Measurements from ENCODE around the gene ROMO1.
"Not testable (repeated sequence)": the region's sequence is repeated elsewhere in the genome, so short reads cannot be mapped to it uniquely, and the experiment has no call there.

ROMO1 gene

DNA sequence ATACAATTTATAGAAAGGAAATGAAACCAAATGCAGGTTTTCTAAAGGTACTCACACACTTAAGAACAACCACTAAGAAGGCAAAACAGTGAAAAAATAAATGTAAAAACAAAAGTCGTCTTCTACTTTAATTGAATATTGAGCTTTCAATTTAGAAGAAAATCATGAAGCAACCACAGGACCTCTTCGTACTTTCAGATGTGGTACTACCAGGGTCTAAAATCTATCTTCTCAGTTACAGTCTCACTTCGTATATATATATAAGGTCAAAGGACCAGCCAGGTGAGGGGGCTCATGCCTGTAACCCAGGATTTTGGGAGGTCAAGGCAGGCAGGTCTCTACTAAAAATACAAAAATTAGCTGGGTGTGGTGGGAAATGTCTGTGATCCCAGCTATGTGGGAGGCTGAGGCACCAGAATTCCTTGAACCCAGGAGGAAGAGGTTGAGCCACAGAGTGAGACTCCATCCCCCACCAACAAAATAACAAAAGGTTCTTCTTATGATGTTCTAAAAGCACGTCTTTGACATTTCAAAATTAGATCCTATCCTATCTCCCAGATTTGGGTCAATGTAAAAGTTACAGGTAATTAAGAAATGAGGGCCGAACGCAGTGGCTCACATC is 12.5 kb downstream of the ROMO1 start:
- no peak for DNase-seq

DNA sequence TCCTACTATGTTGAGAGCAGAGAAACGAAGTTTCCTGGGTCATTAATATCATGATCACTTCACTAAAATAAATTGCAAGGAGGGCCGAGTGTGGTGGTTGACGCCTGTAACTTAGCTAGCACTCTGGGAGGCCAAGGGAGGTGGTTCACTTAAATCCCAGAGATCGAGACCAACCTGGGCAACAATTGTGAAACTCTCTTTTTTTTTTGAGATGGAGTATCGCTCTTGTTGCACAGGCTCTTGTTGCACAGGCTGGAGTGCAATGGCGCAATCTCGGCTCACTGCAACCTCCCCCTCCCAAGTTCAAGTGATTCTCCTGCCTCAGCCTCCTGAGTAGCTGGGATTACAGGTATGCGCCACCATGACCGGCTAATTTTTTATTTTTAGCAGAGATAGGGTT is 13.9 kb downstream of the ROMO1 start:
- not testable (repeated sequence) for DNase-seq

DNA sequence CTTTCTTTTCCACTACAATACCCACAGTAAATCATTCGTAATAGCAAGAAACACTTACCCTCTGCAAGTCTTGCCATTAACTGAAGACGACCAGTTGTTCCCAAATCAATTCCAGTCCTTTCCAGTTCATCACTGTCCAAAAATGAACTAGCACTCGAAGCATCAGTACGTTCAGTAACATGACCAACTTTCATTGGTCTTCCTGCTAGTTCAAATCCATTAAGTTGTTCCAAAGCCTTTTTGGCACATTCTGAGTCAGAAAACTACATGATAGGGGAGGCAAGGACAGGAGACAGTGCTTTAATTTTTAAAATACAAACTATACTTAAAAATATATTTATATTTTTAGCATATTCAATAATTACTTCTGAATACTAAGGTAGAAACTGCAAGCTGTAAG is 14.9 kb downstream of the ROMO1 start:
- no peak for DNase-seq

DNA sequence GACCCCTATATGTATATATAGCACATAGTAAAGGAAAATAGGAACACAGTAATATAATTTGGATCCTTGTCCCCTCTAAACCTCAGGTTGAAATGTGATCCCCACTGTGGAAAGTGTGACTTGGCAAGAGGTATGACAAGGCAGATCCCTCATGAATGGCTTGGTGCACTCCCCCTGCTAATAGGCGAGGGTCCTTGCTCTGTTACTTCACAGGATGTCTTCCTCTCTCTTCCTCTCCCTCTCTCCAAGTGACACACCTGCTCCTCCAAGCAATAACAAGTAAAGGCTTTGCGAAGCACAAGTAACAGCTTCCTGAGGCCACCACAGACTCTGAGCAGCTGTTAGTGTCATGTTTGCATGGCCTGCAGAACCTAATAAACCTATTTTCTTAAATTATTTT is 16.4 kb downstream of the ROMO1 start:
- DNase-seq: no peak

DNA sequence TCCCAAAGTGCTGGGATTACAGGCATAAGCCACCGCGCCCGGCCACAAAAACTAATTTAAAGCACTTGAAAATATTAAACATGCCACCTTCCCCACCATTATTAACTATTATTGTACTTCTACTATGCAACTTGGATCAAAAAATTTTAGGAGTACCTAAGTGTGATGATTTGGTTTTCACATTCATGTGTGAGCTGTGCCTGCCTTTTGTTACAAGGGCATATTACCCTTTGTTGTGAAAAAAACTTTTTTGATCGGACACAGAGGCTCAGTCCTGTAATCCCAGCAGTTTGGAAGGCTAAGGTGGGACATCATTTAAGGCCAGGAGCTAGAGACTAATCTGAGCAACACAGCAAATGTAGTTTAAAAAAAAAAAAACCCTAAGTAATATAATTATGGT is 17.1 kb downstream of the ROMO1 start:
- no peak for DNase-seq

DNA sequence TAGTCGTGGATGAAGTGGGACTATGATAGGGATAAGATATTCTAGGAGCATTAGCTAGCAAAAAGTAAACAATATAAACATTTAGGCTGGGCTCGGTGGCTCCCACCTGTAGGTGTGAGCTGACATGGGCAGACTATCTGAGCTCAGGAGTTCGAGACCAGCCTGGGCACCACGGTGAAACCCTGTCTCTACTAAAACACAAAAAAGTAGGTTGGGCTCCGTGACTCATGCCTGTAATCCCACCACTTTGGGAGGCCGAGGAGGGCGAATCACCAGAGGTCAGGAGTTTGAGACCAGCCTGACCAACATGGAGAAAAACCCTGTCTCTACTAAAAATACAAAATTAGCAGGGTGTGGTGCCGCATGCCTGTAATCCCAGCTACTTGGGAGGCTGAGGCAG is 19.1 kb downstream of the ROMO1 start:
- DNase-seq: not testable (repeated sequence)

DNA sequence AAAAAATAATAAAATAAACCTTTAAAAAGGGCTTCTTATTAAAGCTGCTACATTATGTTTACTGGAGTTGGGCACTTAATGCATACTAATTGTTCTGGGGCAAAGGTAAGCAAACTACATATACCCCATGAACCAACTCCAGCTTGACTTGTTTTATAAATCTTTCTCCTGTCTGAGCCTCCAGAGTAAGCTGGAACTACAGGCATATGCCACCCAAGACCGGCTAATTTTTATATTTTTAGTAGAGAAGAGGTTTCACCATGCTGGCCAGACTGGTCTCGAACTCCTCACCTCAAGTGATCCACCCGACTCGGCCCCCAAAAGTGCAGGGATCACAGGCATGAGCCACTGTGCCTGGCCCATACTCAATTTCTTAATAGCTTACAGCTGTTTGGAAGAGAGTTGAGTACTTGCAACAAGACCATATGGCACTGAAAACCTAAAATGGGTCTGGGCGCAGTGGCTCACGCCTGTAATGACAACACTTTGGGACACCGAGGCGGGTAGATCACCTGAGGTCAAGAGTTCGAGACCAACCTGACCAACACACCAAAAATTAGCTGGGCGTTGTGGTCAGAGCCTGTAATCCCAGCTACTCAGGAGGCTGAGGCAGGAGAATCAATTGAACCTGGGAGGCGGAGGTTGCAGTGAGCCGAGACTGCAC is 19.9 kb downstream of the ROMO1 start:
- DNase-seq: no peak

DNA sequence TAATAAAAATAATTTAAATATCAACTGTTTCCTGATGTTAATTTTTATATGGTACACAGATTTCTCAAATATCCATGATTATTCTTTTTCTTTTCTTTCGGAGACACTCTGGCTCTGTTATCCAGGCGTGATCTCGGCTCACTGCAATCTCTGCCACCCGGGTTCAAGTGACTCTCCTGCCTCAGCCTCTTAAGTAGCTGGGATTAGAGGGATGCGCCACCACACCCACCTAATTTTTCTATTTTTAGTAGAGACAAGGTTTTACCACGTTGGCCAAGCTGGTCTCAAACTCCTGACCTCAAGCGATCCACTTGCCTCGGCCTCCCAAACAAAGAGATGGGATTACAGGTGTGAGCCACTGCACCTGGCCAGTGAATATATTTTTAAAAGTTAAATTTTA is 20.5 kb downstream of the ROMO1 start:
- DNase-seq: no peak

DNA sequence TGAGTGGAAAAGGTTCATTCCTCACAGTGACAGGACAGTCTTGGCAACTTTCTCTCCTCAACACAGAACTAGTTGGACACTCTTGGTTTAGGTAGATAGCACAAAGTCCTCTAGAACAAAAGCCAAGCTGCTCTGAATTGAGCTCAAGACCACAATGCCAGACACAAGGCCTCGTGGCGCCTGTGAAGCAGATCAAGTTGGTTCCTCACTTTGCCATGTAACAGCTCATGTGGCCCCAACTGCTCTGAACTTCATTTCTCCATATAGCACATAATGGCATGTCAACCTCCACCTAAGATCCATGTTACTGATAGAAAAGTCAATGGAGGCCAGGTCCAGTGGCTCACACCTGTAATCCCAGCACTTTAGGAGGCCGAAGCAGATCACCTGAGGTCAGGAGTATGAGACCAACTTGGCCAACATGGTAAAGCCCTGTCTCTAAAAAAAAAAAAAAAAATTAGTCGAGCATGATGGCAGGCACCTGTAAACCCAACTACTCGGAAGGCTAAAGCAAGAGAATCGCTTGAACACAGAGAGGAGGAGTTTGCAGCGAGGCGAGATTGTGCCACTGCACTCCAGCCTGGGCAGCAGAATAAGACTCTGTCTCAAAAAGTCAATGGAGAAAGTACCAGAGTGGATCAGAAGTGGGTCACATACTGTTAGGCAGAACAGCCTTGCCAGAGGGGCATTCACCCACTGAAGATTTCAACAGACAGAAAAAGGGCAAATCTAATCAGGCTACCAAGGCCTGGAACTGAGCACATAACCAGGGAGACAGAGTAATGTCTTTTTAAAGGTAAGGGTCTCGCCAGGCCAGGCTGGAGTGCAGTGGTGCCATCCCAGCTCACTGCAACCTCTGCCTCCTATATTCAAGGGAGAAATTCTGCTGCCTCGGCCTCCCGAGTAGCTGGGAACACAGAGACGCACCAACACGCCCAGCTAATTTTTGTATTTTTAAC is 21.2 kb downstream of the ROMO1 start:
- no peak for DNase-seq

DNA sequence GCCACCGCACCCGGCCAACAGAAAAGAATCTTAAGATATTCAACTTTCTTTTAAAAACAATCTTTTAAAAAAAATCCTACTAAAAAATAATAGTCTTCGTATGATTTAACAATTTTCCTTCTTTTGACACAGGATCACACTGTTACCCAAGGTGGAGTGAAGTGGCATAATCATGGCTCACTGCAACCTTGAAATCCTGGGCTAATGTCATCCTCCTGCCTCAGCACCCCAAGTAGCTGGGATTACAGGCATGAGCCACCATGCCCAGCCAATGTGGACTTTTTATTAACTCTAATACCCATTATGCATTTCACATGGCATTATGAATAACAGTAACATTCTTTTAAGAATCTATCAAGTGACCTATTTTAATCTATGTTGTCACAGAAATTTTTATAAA is 22.0 kb downstream of the ROMO1 start:
- DNase-seq: no peak

DNA sequence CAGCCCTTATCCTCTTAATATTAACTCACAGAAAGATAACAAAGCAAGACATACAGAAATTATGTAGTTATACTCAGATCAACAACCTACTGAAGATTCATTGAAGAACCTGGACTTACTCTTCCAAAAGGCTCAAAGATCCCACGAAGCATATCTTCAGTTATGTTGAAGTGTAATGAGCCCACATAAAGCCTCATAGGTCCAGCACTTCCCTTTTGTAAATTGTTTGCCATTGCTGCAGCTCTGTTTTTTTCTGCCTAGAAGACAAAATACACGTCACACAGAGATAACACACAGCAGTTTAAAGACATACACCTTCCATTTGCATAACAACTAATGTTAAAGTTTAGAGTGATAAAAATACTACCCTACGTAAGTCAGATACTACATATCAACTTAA is 22.4 kb downstream of the ROMO1 start:
- DNase-seq: no peak

DNA sequence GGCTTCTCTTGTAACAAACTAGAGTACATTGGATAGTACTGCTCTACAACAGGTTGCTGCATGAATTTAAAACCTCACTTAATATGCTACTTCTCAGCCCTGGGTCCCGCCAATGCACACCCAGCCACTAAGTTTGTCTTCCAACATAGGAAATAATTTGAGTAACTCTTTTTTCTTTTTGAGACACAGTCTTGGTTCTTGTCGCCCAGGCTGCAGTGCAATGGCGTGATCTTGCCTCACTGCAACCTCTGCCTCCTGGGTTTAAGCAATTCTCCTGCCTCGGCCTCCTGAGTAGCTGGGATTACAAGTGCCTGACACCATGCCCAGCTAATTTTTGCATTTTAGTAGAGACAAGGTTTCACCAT is 24.1 kb downstream of the ROMO1 start:
- not testable (repeated sequence) for DNase-seq

DNA sequence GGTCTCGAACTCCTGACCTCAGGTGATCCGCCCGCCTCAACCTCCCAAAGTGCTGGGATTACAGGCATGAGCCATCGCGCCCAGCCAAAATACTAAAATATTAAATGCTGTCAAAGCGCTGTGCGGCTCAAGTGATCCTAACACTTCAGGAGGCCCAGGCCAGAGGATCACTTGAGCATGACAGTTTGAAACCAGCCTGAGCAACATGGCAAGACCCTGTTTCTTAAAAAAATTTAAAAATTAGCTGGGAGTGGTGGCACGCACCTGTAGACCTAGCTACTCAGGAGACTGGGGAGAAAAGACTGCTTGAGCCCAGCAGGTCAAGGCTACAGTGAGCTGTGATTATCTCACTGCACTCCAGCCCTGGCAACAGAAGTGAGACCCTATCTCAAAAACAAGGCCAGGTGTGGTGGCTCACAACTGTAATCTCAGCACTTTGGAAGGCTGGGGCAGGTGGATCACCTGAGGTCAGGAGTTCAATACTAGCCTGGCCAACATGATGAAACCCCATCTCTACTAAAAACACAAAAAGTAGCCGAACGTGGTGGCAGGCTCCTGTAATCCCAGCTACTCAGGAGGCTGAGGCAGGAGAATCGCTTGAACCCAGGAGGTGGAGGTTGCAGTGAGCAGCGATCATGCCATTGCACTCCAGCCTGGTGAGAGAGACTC is 24.6 kb downstream of the ROMO1 start:
- not testable (repeated sequence) for DNase-seq

DNA sequence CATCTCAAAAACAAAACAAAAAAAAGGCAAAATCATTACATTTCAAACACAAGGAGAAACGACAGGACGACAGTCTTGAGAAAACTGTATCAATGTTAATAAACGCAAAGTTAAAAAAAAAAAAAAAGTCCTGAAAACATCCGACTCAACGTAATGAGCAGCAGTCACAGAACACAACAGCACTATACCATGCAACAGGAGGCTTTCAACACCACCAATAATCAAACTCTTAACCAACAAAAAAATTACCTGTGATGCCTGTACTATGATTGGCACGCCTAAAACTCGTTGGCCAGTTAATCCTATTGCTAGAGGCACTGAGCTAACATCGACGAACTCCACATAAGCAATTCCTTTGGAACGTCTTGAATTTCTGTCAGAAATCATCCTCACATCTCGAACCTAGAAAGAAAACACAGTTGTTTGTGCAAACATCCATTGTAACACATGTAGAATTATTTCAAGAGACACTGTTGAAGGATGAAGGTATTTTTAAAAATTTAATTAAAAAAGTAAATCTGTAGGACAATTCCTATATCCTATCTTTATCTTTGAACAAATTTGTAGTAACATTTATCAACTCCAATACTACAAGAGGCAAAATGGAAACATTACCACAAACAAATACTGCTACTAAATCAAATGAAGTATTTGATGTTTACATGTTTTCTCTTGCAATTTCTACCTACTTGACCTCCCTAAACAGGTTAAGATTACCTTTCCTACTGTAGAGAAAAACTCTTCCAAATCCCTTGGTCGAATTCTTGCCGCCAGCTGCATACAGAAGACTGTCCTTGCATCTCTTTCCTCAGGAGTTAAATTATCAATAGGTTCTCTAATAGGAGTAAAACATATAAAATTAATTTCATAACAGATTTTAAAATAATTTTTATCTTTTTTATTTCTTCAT is 25.4 kb downstream of the ROMO1 start:
- no peak for DNase-seq

DNA sequence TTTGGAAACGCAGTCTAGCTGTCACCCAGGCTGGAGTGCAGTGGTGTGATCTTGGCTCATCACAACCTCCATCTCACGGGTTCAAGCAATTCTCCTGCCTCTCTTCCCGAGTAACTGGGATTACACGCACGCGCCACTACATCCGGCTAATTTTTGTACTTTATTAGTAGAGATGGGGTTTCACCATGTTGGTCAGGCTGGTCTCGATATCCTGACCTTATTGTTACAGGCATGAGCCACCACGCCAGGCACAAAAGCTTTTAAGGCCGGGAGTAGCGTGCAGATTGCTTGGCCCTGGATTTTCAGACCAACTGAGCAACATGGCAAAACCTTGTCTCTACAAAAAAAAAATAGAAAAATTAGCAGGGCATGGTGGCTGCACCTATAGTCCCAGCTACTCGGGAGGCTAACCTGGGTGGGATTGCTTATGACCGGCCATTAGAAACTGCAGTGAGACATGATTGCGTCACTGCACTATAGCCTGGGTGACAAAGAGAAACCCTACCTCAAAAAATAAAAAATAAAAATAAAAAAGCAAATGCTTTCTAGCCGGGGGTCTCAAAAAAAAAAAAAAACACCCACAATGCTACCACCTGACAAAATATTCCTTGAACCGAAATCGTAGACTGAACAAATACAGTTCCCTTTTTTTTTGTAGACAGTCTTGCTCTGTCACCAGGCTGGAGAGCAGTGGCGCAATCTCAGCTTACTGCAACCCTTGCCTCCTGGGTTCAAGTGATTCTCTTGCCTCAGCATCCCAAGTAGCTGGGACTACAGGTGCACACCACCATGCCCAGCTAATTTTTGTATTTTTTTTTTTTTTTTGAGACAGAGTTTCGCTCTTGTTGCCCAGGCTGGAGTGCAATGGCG is 27.9 kb downstream of the ROMO1 start:
- peak; percentile 19 for DNase-seq

DNA sequence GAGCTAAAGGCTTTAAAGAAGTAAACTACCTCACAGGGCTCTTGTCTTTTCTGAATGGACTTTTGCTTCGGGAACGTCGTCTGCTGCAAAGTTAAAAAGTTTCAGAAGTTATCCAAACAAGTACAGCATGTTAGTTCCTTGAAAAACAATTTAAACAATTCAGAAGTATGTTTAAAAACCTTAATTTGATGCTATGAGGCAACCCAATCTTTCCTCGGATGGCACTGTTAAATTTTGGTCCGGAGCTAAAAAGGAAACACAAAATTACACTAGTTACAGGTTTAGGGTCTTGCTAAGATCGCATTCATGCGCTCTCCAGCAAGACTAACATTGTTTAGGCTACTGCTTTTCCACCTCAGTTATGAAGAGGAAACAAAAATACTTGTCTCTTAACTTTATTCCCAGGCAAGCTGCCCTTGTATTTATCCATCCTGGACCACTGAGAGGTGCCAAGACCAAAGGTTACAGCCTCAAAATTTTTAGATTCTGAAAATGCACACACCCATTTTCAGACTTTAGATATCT is 30.1 kb downstream of the ROMO1 start:
- DNase-seq: no peak

DNA sequence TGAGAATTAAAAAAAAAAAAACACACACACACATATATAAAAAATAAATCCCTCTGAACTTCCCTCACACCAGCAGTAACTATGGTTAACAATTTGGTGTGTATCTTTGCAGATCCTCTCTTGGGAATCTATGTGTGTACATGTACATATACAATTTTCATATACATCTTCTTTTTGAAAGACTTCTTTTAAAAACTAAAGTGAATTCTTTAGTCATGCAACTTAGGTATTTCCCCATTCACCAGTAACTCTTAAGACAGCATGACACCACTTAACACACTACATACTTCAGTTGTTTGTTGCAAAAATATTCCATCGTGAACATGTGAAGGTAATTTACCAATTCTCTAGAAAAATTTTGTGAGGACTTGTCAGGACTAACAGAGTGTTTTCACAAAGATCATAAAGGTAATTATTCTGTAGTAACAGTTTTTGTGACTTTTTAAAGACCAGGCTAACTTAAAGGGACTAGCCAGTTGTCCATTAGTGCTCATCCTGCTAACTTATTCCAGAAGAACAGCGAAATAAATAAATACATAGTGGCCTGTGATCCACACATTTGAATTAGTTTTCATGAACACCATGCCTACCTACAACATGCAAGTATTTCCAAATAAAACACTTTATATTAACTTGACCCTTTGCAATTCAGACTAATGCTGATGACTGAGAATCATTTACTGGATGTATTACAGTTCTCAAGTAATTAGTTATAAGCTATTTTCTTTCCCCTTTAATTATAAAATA is 30.8 kb downstream of the ROMO1 start:
- no peak for DNase-seq

DNA sequence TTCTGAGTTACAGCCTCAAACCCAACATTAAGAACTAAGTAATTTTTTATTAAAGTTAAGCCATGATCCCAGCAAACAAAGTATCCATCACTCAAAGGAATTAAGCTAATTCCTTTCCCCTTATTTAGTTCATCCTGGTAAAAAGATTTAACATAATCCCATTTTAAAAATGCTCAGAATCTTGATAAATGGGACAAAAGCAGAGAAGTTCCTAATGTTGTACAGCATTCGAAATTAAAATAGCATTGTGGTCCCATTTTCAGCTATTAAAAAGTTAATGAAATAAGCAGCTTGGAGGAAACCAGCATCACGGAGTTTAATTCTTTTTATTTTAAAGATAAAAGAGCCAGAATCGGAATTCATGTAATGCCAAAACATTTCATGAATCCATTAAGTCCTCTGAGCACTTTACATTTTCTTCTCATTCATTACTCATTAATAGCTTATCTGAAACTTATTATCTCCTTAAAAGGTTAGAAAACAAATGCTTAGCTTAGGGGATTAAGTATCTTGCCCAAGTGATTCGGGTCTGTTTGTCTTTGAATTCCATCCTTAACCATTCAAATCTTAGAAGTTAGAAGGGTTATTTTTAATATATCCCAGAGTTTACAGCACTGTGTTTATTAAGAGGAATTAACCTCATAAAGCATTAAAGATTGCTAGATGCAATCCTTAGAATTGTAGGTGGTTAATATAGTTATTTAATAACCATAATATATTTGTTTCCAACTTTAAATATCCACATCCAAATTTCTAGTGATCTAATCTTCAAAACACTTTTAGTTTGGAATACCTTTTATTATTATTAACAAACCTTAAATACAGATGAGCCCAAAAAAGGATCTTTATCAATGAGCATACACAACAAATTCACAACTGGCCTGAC is 31.6 kb downstream of the ROMO1 start:
- no peak for DNase-seq

DNA sequence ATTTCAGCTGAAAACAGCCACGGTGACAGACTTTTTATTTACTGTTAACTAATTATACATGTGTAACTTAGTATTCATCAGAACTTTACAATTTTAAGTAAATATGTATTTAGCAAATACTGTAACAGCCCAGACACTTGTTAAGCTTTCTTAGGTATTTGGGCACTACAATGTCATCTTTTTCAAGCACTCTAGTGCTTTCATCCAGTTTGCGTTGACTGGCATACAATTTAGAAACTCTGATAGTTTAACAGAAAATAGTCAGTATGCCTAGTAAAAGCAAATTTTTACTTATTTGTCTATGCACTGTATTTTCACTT is 32.2 kb downstream of the ROMO1 start:
- no peak for DNase-seq
